Effector CD8-positive, alpha-beta T cell (primary cell): ENCODE measurements around the gene FAT2.

Source experiments
- DNase-seq: peaks from one replicate; lab custom pipeline; 2025; lab: John Stamatoyannopoulos, UW

The FAT2 gene

DNA sequence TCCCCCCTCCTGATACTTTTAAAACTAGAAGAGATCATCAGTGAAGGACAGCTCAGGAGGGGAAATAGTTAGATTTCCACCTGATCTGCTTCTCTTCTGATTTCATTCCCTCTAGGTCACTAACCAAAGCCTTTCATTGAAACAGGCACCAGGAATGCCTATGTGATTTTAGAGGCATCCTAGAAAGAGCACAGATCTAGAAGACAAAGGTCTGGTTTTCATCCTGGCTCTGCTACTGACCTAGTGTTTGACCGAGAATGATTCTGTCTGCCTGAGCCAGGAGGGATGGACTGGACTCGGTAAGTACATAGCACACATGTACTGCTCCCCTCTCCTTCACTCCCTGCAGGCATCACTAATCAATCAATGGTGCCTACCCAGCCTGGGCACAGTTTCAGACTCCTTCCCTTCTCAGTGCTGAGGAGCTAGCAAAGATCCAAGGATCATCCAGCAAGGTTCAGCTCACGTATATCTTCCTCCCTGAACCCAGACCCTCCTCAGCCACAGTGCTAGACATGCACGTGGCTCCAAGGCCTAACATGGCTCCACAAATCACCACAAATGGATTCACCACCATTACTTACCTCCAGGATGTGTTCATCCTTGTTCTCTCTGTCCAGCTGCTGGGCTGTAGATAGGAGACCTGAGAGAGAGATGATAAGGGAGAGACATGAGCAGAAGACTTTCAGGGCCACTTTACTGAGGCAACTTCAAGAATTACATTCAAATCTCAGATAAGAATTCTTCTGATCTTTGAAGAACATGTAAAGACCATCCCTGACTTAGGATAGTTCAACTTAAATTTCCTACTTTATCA is 35.2 kb downstream of the FAT2 start:
- DNase-seq, result no peak

GRCh38 chr5:151553695-151554094 is 37.4 kb downstream of the FAT2 start:
- no peak for DNase-seq

DNA sequence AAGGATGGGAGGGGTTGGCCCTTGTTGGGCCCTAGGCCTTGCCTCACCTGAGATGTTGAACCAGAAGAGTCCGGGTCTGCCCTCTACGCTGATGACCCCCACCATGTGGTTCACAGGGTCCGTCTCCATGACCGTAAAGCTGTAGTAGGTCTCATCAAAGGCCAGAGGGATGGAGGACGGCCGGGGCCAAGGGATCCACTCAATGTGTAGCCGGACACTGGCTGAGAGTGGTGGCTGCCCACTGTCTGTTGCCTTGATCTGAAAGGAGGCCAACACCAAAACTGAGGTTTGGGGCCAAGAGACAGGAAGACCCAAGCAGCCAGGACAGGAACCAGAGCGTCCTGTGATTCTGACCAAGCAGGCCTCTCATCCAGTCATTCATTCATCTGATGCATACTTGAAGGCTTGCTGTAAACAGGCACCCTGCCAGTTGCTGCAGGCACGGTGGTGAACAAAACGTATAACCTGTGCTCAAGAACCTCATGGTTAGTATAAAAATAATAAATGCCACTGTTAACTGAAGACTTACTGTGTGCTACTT is 37.9 kb downstream of the FAT2 start:
- no peak for DNase-seq

- DNase-seq, result no peak
Measured at GRCh38 chr5:151551985-151552384, 39.1 kb downstream of the FAT2 start.

- no peak for DNase-seq
Measured at GRCh38 chr5:151550146-151550545, 41.0 kb downstream of the FAT2 start.

- DNase-seq, result no peak
Measured at GRCh38 chr5:151549713-151550112, 41.4 kb downstream of the FAT2 start.

DNA sequence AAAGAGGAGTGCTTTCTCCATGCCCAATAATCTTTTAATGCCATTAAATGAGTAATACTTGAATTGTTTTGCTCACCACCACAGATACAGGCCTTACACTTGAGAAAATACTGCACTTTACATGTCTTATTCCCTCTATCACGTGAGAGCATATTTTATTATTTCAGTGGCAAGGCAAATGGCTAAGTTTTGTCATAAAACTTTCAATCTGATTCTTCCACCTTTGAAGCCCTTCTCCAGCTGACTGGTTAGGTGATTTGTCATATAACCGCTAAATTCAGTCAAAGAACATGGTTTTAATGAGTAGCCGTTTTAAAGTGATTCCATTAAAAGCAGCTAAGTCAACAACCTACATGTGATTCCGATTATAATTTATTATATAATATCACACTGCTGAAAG is 43.8 kb downstream of the FAT2 start:
- DNase-seq, result no peak

DNA sequence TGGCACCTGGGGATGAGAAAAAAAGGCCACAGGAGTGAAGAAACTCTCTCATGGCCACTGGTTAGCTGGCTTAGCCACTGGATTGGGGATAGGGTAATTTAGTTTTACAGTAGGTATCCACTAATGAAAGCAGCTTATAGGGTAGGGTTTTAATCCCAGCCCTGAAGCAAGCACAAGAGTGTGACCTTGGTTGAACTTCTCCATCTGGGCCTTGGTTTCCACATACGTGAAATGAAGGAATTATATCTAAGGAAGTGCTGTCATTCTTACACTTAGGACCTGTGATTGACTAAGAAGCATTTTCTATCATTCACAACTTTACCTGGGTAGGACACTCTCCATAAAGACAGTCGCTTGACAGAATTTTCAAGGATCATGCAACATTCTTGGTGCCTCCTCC is 49.6 kb downstream of the FAT2 start:
- DNase-seq, result no peak
